GM12878 (cell line): ENCODE data around the gene PSMA7. TPM values are rescaled to one million over a fixed set of nuclear protein-coding genes. Genes with fewer than 3 reads are reported as not detected.

ENCODE experiments used
- ATAC-seq: fragments of 200-7000 bp; cut with Tn5 transposase; 3 replicates; pipeline ENCODE4 v1.9.1; 2020; ENCODE audit warnings: mild to moderate bottlenecking, moderate library complexity
- BruUV-seq: library from RNA; stranded (reverse); fragments of 400-500 nt; replicated peaks from 2 replicates; lab custom pipeline; 2021; lab: Mats Ljungman, UMichigan
- CTCF ChIA-PET: fragments of 300-600 bp; sonication (Branson Sonifier 250); formaldehyde crosslinking; extraction: SDS; loops from one replicate; lab custom pipeline; 2021; ENCODE audit warnings: inconsistent platforms; lab: Yijun Ruan, JAX
- POLR2A ChIA-PET: fragments of 350-600 bp; formaldehyde crosslinking; extraction: SDS; loops from one replicate; lab custom pipeline; 2021; ENCODE audit warnings: inconsistent platforms; lab: Charles Lee
- RAD21 ChIA-PET: fragments of 300-600 bp; sonication (Branson Sonifier 250); formaldehyde crosslinking; loops from one replicate; lab custom pipeline; 2023; ENCODE audit warnings: antibody characterized with exemption; ENCODE audit not compliant: unreplicated experiment; lab: Charles Lee
- SMC1A ChIA-PET: fragments of 300-600 bp; sonication (Branson Sonifier 250); formaldehyde crosslinking; loops from one replicate; lab custom pipeline; 2023; ENCODE audit not compliant: unreplicated experiment, uncharacterized antibody; lab: Charles Lee
- DNase-seq: peaks from one replicate; pipeline ENCODE4 v3.0.0-alpha.2; 2011; ENCODE audit warnings: low read depth, low spot score
- FAIRE-seq: peaks from 3 replicates; lab custom pipeline; 2011; peaks lifted over from hg19 to GRCh38; lab: Jason Lieb, UNC
- H2AFZ ChIP-seq: 2 replicates; pipeline ENCODE4 v1.6.0; 2011; ENCODE audit warnings: low read depth, low read length, control low read depth; ENCODE audit not compliant: control insufficient read depth
- H3K27ac ChIP-seq: 2 replicates; pipeline ENCODE4 v1.5.1; 2011; ENCODE audit warnings: control low read depth; ENCODE audit not compliant: control insufficient read depth, insufficient read depth
- H3K27me3 ChIP-seq, 2 experiments: replicated peaks in 1 of 2; 2 replicates each; pipeline versions ENCODE4 v1.6.0 to v1.6.1; 2011; ENCODE audit warnings: low read length in 1 of 2; ENCODE audit not compliant: control insufficient read depth in 2 of 2, insufficient read depth in 2 of 2
- H3K36me3 ChIP-seq, 2 experiments: 2 replicates each; pipeline ENCODE4 v1.5.1; 2011; ENCODE audit warnings: low read length in 1 of 2; ENCODE audit not compliant: control insufficient read depth in 2 of 2, insufficient read depth in 2 of 2
- H3K4me1 ChIP-seq: 2 replicates; pipeline ENCODE4 v1.6.1; 2011; ENCODE audit warnings: mild to moderate bottlenecking, low read length, moderate library complexity, mixed read lengths; ENCODE audit not compliant: control insufficient read depth, insufficient read depth
- H3K4me2 ChIP-seq: 2 replicates; pipeline ENCODE4 v1.6.0; 2011; ENCODE audit warnings: control low read depth; ENCODE audit not compliant: control insufficient read depth, insufficient read depth
- H3K4me3 ChIP-seq: fragments of 200-600 bp; sonication (generic); 2 replicates; pipeline ENCODE4 v1.5.1; 2016
- H3K79me2 ChIP-seq: 2 replicates; pipeline ENCODE4 v1.6.0; 2011; ENCODE audit warnings: low read length; ENCODE audit not compliant: control insufficient read depth, insufficient read depth
- H3K9ac ChIP-seq: 2 replicates; pipeline ENCODE4 v1.8.0; 2011; ENCODE audit warnings: low read length, control low read depth, mixed read lengths; ENCODE audit not compliant: control insufficient read depth, insufficient read depth
- H3K9me3 ChIP-seq: replicated peaks from 3 replicates; pipeline ENCODE4 v1.5.1; 2011; ENCODE audit warnings: mild to moderate bottlenecking, low read length; ENCODE audit not compliant: control insufficient read depth, insufficient read depth
- H4K20me1 ChIP-seq: 2 replicates; pipeline ENCODE4 v1.6.0; 2011; ENCODE audit not compliant: control insufficient read depth, insufficient read depth
- ATF3 ChIP-seq: IDR thresholded peaks from 2 replicates; pipeline ENCODE4 v1.6.1; 2011; ENCODE audit warnings: low read depth, mild to moderate bottlenecking, low read length, moderate library complexity, borderline replicate concordance; ENCODE audit errors: extremely low read depth
- FOXK2 ChIP-seq: fragments of 450-650 bp; IDR thresholded peaks from 2 replicates; pipeline ENCODE4 v1.6.1; 2017; ENCODE audit warnings: mild to moderate bottlenecking, moderate library complexity
- GATAD2B ChIP-seq: fragments of 450-650 bp; conservative IDR thresholded peaks from 2 replicates; pipeline ENCODE4 v1.6.1; 2017; ENCODE audit warnings: low read depth, mild to moderate bottlenecking, moderate library complexity
- HCFC1 ChIP-seq: fragments of 150-350 bp; IDR thresholded peaks from 2 replicates; pipeline ENCODE4 v1.6.1; 2014; ENCODE audit warnings: low read length
- NR2C2 ChIP-seq: IDR thresholded peaks from 2 replicates; pipeline ENCODE4 v1.6.1; 2011; ENCODE audit warnings: borderline replicate concordance, low read depth; ENCODE audit not compliant: control insufficient read depth, insufficient read length
- NRF1 ChIP-seq: conservative IDR thresholded peaks from 2 replicates; pipeline ENCODE4 v1.6.1; 2011; ENCODE audit warnings: mild to moderate bottlenecking, low read depth, low read length, improper control_type of control experiment
- PAX8 ChIP-seq: fragments of 450-650 bp; IDR thresholded peaks from 2 replicates; pipeline ENCODE4 v1.6.1; 2017; ENCODE audit warnings: mild to moderate bottlenecking, moderate library complexity
- RCOR1 ChIP-seq: conservative IDR thresholded peaks from 2 replicates; pipeline ENCODE4 v1.6.1; 2012; ENCODE audit warnings: low read depth, low read length, improper control_type of control experiment
- SIX5 ChIP-seq: IDR thresholded peaks from 2 replicates; pipeline ENCODE4 v1.6.1; 2011; ENCODE audit warnings: mild to moderate bottlenecking, low read depth, low read length, moderate library complexity; ENCODE audit not compliant: severe bottlenecking
- whole genome bisulfite sequencing: methylation state at CpG from one replicate; pipeline ENCODE4 v1.1.6; 2016; ENCODE audit warnings: low lambda C conversion rate; ENCODE audit not compliant: insufficient replicate concordance, insufficient coverage; ENCODE audit errors: missing lambda C conversion rate; 5-methylcytosine and 5-hydroxymethylcytosine counted together
- in situ Hi-C: fragments of 300-500 bp; cut with MboI; formaldehyde crosslinking; loops from 9 replicates; pipeline ENCODE4 v1.14.3; 2018; ENCODE audit warnings: mixed read lengths
- intact Hi-C: fragments of 100-400 bp; cut with micrococcal nuclease; formaldehyde crosslinking; loops from one replicate; pipeline ENCODE4 v1.14.2; 2022; ENCODE audit not compliant: unreplicated experiment
- polyA plus RNA-seq, 11 experiments: library from polyadenylated mRNA; depleted of rRNA in 4 of 11; unstranded in 6 of 11; stranded (reverse) in 5 of 11; fragments of >200 nt; fragmentation: Nextera tagmentation in 4 of 11; fragmentation: Illumina TruSeq in 1 of 11; extraction: Ambion mirVana in 4 of 11; extraction: Trizol in 1 of 11; gene quantifications; 1 replicate in 1 of 11; 2 replicates in 10 of 11; pipeline versions ENCODE4 v1.2.1 to v1.2.3, GENCODE V29; 2011 to 2016; ENCODE audit warnings: inconsistent platforms in 2 of 11, missing spikeins in 2 of 11, low read depth in 1 of 11
- total RNA-seq, 4 experiments: library from RNA; depleted of rRNA in 3 of 4; stranded (reverse); fragments of >200 nt in 3 of 4; fragmentation: Illumina TruSeq in 1 of 4; extraction: Trizol in 1 of 4; gene quantifications; 2 replicates each; pipeline versions ENCODE4 v1.2.1 to v1.2.3, GENCODE V29; 2013 to 2021

Gene PSMA7
- total and polyA plus RNA-seq, 10 of the 15 experiments (the other 5 are each of a cell fraction or from before 2014, with no cell fraction given) = 216 to 857 (median 368) TPM

GRCh38 chr20:62103508-62104233 is 39.5 kb downstream of the PSMA7 start:
- no peaks in the 10 kb centered on the region for H3K27me3 ChIP-seq
- no peak overlapping the region for H3K4me2 ChIP-seq
- ATAC-seq = no peak
- SMC1A ChIA-PET = no interaction called here
- intact Hi-C loops (no loop called here), in situ Hi-C loops (no loop called here)
- POLR2A ChIA-PET = interaction anchor here (0.6 kb wide), 2 partner anchors 41 to 49 kb away, joined by 4 read pairs; no protein-coding TSS in a partner anchor
- H3K36me3 ChIP-seq = no peaks in the 10 kb centered on the region
- CTCF ChIA-PET = no interaction called here
- no peaks in the 10 kb centered on the region for H4K20me1 ChIP-seq
- TF ChIP-seq ATF3 = no peak
- no peak for TF ChIP-seq GATAD2B
- no peak for TF ChIP-seq SIX5
- TF ChIP-seq PAX8 = no peak
- TF ChIP-seq HCFC1 = no peak
- no peak for TF ChIP-seq FOXK2
- TF ChIP-seq NRF1 = no peak
- TF ChIP-seq NR2C2 = no peak
- TF ChIP-seq RCOR1 = no peak
- WGBS = 41% methylated on average over 21 of the region's 21 CpGs
- H3K4me1 ChIP-seq = no peaks in the 10 kb centered on the region
- RAD21 ChIA-PET = interaction anchor here (1.2 kb wide), 1 partner anchor 17 kb away, joined by 3 read pairs; no protein-coding TSS in a partner anchor
- BruUV-seq = no TSS peak
- no peak overlapping the region for H3K4me3 ChIP-seq
- no peak for FAIRE-seq
- DNase-seq = no peak
- peaks cover 12% of the 10 kb centered on the region; the same call in 1 of the 3 replicates for H3K9me3 ChIP-seq
- H3K9ac ChIP-seq = no peak overlapping the region
- no peak overlapping the region for H2AFZ ChIP-seq
- H3K27ac ChIP-seq = no peak overlapping the region
- no peaks in the 10 kb centered on the region for H3K79me2 ChIP-seq
